ENCODE results near the gene ST3GAL4. TPM values are rescaled to one million over a fixed set of nuclear protein-coding genes. Genes with fewer than 3 reads are reported as not detected.
A peak's percentile ranks its signal among the peaks of the same experiment; 100 is the strongest.

ST3GAL4 gene
- polyA plus RNA-seq, 1 donor (not counting 4 experiments of a cell fraction or from before 2014, with no cell fraction given), result 24.6 TPM

GRCh38 chr11:126403658-126404057 lies 48.2 kb downstream of the ST3GAL4 start:
- Histone ChIP-seq H3K4me2 (ENCODE audit: control insufficient read depth, extremely low read depth, insufficient read depth, low read depth, low read length) (peak overlapping the region; percentile 79), H2AFZ (ENCODE audit: control insufficient read depth, low read length) (no peak overlapping the region), H3K79me2 (ENCODE audit: control insufficient read depth, insufficient read depth, low read length) (peaks cover 1% of the 10 kb centered on the region), H3K27ac (ENCODE audit: control insufficient read depth, insufficient read depth, low read length) (peak overlapping the region; percentile 85), H3K4me1 (ENCODE audit: control insufficient read depth, extremely low read depth, insufficient read depth, low read length) (peaks cover 33% of the 10 kb centered on the region), H3K4me3 (ENCODE audit: control insufficient read depth in 2 of 3, extremely low read depth in 1 of 3, insufficient read depth in 2 of 3, low read depth in 1 of 3, low read length in 3 of 3) (peak overlapping the region in 2 of 3 experiments; percentile 5 to 37), H3K36me3 (ENCODE audit: control insufficient read depth in 2 of 2, extremely low read depth in 1 of 2, insufficient read depth in 2 of 2, low read length in 2 of 2) (peaks cover 1 to 5% of the 10 kb centered on the region in 2 experiments), H4K20me1 (ENCODE audit: control insufficient read depth, extremely low read depth, insufficient read depth, low read length) (no peaks in the 10 kb centered on the region), H3K9me1 (ENCODE audit: control insufficient read depth, extremely low read depth, insufficient read depth, low read length) (peaks cover 9% of the 10 kb centered on the region), H3K27me3 (ENCODE audit: control insufficient read depth, extremely low read depth, insufficient read depth, low read length) (no peaks in the 10 kb centered on the region), H3K9me3 (ENCODE audit: control insufficient read depth, low read depth, low read length) (no peaks in the 10 kb centered on the region), H3K9ac (ENCODE audit: control insufficient read depth, extremely low read depth, insufficient read depth, low read length) (peak overlapping the region; percentile 36)
- TF ChIP-seq CTCF (optimal IDR thresholded peaks at IDR 0.05 in 1 of 3, IDR thresholded peaks at IDR 0.05 in 1 of 3, conservative IDR thresholded peaks at IDR 0.05 in 1 of 3; ENCODE audit: extremely low read depth in 1 of 3, insufficient read depth in 2 of 3, low read length in 3 of 3) (no peak), EZH2 (IDR thresholded peaks at IDR 0.05; ENCODE audit: low read length) (no peak)
- dilution Hi-C loops (cut with MboI; ENCODE audit: extremely low pct_ligation_motif_present, low sequenced_read_pairs), result no loop called here
- FAIRE-seq (peak; percentile 69), DNase-seq (ENCODE audit: low read depth, low spot score) (no peak)

GRCh38 chr11:126404367-126404766 lies 48.9 kb downstream of the ST3GAL4 start:
- dilution Hi-C loops (cut with MboI; ENCODE audit: extremely low pct_ligation_motif_present, low sequenced_read_pairs), result no loop called here
- FAIRE-seq (no peak), DNase-seq (ENCODE audit: low read depth, low spot score) (no peak)
- Histone ChIP-seq H3K9me3 (ENCODE audit: control insufficient read depth, low read depth, low read length) (no peaks in the 10 kb centered on the region), H3K27ac (ENCODE audit: control insufficient read depth, insufficient read depth, low read length) (peak overlapping the region; percentile 85), H3K9me1 (ENCODE audit: control insufficient read depth, extremely low read depth, insufficient read depth, low read length) (peaks cover 9% of the 10 kb centered on the region), H3K4me2 (ENCODE audit: control insufficient read depth, extremely low read depth, insufficient read depth, low read depth, low read length) (peak overlapping the region; percentile 12), H3K79me2 (ENCODE audit: control insufficient read depth, insufficient read depth, low read length) (no peaks in the 10 kb centered on the region), H3K27me3 (ENCODE audit: control insufficient read depth, extremely low read depth, insufficient read depth, low read length) (no peaks in the 10 kb centered on the region), H4K20me1 (ENCODE audit: control insufficient read depth, extremely low read depth, insufficient read depth, low read length) (no peaks in the 10 kb centered on the region), H3K4me3 (ENCODE audit: control insufficient read depth in 2 of 3, extremely low read depth in 1 of 3, insufficient read depth in 2 of 3, low read depth in 1 of 3, low read length in 3 of 3) (peak overlapping the region in 1 of 3 experiments; percentile 21), H3K9ac (ENCODE audit: control insufficient read depth, extremely low read depth, insufficient read depth, low read length) (peak overlapping the region; percentile 36), H2AFZ (ENCODE audit: control insufficient read depth, low read length) (no peak overlapping the region), H3K4me1 (ENCODE audit: control insufficient read depth, extremely low read depth, insufficient read depth, low read length) (peaks cover 33% of the 10 kb centered on the region), H3K36me3 (ENCODE audit: control insufficient read depth in 2 of 2, extremely low read depth in 1 of 2, insufficient read depth in 2 of 2, low read length in 2 of 2) (peaks cover 5 to 6% of the 10 kb centered on the region in 2 experiments)
- TF ChIP-seq EZH2 (IDR thresholded peaks at IDR 0.05; ENCODE audit: low read length), result no peak
- no peak for TF ChIP-seq CTCF (optimal IDR thresholded peaks at IDR 0.05 in 1 of 3, IDR thresholded peaks at IDR 0.05 in 1 of 3, conservative IDR thresholded peaks at IDR 0.05 in 1 of 3; ENCODE audit: extremely low read depth in 1 of 3, insufficient read depth in 2 of 3, low read length in 3 of 3)
